ENCODE data around the gene TMEM39A.

DNA sequence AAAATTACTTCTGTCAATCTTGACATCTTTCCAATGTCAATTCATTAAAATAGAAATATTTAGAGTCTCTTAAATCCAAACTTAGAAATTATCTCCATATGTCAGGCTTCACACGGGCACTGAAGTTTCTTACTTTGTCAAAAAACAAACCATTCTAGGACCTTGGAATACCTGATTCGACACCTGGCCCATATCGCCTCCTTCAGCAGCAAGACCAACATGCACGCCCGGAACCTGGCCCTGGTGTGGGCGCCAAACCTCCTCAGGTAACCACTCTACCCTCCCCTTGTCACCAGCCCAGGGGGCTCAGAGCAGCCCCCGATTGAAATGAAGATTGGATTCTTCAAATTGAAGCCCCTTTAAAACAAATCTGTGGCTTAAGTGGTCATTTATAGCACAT, 81.3 kb downstream of the TMEM39A start:
- no peak for TF ChIP-seq POLR2A (IDR thresholded peaks at IDR 0.05; ENCODE audit: low read length)
- no peak for TF ChIP-seq GATA1 (IDR thresholded peaks at IDR 0.05; ENCODE audit: low read depth, low read length)

Measured in erythroblast (primary cell).